Umbilical cord (tissue), 2 donors: ENCODE data around the gene PCSK5. TPM values are rescaled to one million over a fixed set of nuclear protein-coding genes. Genes with fewer than 3 reads are reported as not detected.

ENCODE experiments used
- DNase-seq: peaks from one replicate; pipeline ENCODE4 v3.0.0-alpha.2; 2015; ENCODE audit warnings: low spot score
- total RNA-seq: library from RNA; depleted of rRNA; stranded (reverse); fragments of >200 nt; gene quantifications from one replicate; pipeline ENCODE4 v1.2.3, GENCODE V29; 2014; ENCODE audit warnings: low replicate concordance; ENCODE audit not compliant: insufficient read depth

Gene PCSK5
- total RNA-seq, 1 donor from 2014 or later, result 15.9 TPM

- no peak for DNase-seq
Measured at GRCh38 chr9:76188905-76189304, 298.4 kb downstream of the PCSK5 start.

GRCh38 chr9:76191493-76191892, 301.0 kb downstream of the PCSK5 start:
- no peak for DNase-seq

- no peak for DNase-seq
Measured at GRCh38 chr9:76192013-76192412, 301.5 kb downstream of the PCSK5 start.

GRCh38 chr9:76194896-76195295, 304.4 kb downstream of the PCSK5 start:
- DNase-seq, result no peak

GRCh38 chr9:76198336-76198735, 307.9 kb downstream of the PCSK5 start:
- peak; percentile 42 for DNase-seq

- DNase-seq, result no peak
Measured at GRCh38 chr9:76200315-76200714, 309.8 kb downstream of the PCSK5 start.

GRCh38 chr9:76200745-76201144, 310.3 kb downstream of the PCSK5 start:
- DNase-seq, result no peak

- peak; percentile 42 for DNase-seq
Measured at GRCh38 chr9:76203373-76203772, 312.9 kb downstream of the PCSK5 start.

- DNase-seq, result no peak
Measured at GRCh38 chr9:76206821-76207220, 316.3 kb downstream of the PCSK5 start.

GRCh38 chr9:76213751-76214150, 323.3 kb downstream of the PCSK5 start:
- DNase-seq, result no peak

- peak; percentile 60 for DNase-seq
Measured at GRCh38 chr9:76215066-76215465, 324.6 kb downstream of the PCSK5 start.

GRCh38 chr9:76216161-76216649, 325.7 kb downstream of the PCSK5 start:
- DNase-seq, result peak; percentile 28

- DNase-seq, result no peak
Measured at GRCh38 chr9:76218117-76218885, 327.8 kb downstream of the PCSK5 start.

GRCh38 chr9:76218886-76219445, 328.5 kb downstream of the PCSK5 start:
- DNase-seq, result no peak

GRCh38 chr9:76219560-76220151, 329.2 kb downstream of the PCSK5 start:
- no peak for DNase-seq

GRCh38 chr9:76221423-76221822, 330.9 kb downstream of the PCSK5 start:
- DNase-seq, result no peak

- peak; percentile 33 for DNase-seq
Measured at GRCh38 chr9:76223749-76224340, 333.4 kb downstream of the PCSK5 start.

- DNase-seq, result peak; percentile 61
Measured at GRCh38 chr9:76227156-76227555, 336.7 kb downstream of the PCSK5 start.

GRCh38 chr9:76231001-76231400, 340.5 kb downstream of the PCSK5 start:
- DNase-seq, result no peak

- no peak for DNase-seq
Measured at GRCh38 chr9:76232861-76233489, 342.5 kb downstream of the PCSK5 start.

- DNase-seq, result no peak
Measured at GRCh38 chr9:76240578-76240977, 350.1 kb downstream of the PCSK5 start.

GRCh38 chr9:76245518-76245917, 355.0 kb downstream of the PCSK5 start:
- no peak for DNase-seq
